LNCAP (cell line): ENCODE data around the gene ARR3.

Experiments
- CTCF ChIP-seq: fragments of 450-650 bp; IDR thresholded peaks from 2 replicates; pipeline ENCODE4 v1.5.1; 2017; ENCODE audit warnings: mild to moderate bottlenecking

Gene ARR3

GRCh38 chrX:70268034-70268433 is at the start of gene ARR3:
Gene ARR3, plus strand, starts transcription at chrX:70268334. Its CDS starts 1,052 bp downstream, at chrX:70269386.
- no peak for TF ChIP-seq CTCF

GRCh38 chrX:70219938-70220764 is 48.0 kb upstream of the ARR3 start:
- TF ChIP-seq CTCF, result no peak

- TF ChIP-seq CTCF, result no peak
Observed at GRCh38 chrX:70226048-70226447, 42.1 kb upstream of the ARR3 start.

- no peak for TF ChIP-seq CTCF
Observed at GRCh38 chrX:70226687-70227086, 41.4 kb upstream of the ARR3 start.

- no peak for TF ChIP-seq CTCF
Observed at GRCh38 chrX:70231666-70232065, 36.5 kb upstream of the ARR3 start.

GRCh38 chrX:70234355-70234754 is 33.8 kb upstream of the ARR3 start, which contains the start of gene AWAT1:
Gene AWAT1, plus strand, starts transcription at chrX:70234655. Its CDS starts 41 bp downstream, at chrX:70234696.
- TF ChIP-seq CTCF, result no peak

GRCh38 chrX:70240751-70241150 is 27.4 kb upstream of the ARR3 start:
- no peak for TF ChIP-seq CTCF
